ENCODE measurements around the gene C10orf67.
"Not testable (repeated sequence)": the region's sequence is repeated elsewhere in the genome, so short reads cannot be mapped to it uniquely, and the experiment has no call there.

The C10orf67 gene

GRCh38 chr10:23344241-23344841 lies at the start of gene C10orf67:
C10orf67 (minus strand) TSS chr10:23344797; CDS start chr10:23344774, 23 bp downstream.
- no peak for DNase-seq

- DNase-seq, result no peak
These were observed 47.2 kb upstream of the C10orf67 start for GRCh38 chr10:23391821-23392220.

GRCh38 chr10:23390809-23391208 lies 46.2 kb upstream of the C10orf67 start:
- no peak for DNase-seq

- DNase-seq, result not testable (repeated sequence)
These were observed 45.8 kb upstream of the C10orf67 start for GRCh38 chr10:23390408-23390807.

- not testable (repeated sequence) for DNase-seq
These were observed 42.9 kb upstream of the C10orf67 start for GRCh38 chr10:23387516-23387915.

GRCh38 chr10:23386052-23386451 lies 41.5 kb upstream of the C10orf67 start:
- DNase-seq, result no peak

- no peak for DNase-seq
These were observed 39.8 kb upstream of the C10orf67 start for GRCh38 chr10:23384364-23384763.

- no peak for DNase-seq
These were observed 39.0 kb upstream of the C10orf67 start for GRCh38 chr10:23383637-23384036.

- DNase-seq, result no peak
These were observed 36.9 kb upstream of the C10orf67 start for GRCh38 chr10:23381298-23382040.

GRCh38 chr10:23379686-23380085 lies 35.1 kb upstream of the C10orf67 start:
- DNase-seq, result no peak

GRCh38 chr10:23376229-23376655 lies 31.6 kb upstream of the C10orf67 start:
- no peak for DNase-seq

GRCh38 chr10:23375366-23375765 lies 30.8 kb upstream of the C10orf67 start:
- DNase-seq, result no peak

GRCh38 chr10:23373156-23373555 lies 28.6 kb upstream of the C10orf67 start:
- no peak for DNase-seq

GRCh38 chr10:23371073-23371472 lies 26.5 kb upstream of the C10orf67 start:
- no peak for DNase-seq

GRCh38 chr10:23370106-23370505 lies 25.5 kb upstream of the C10orf67 start:
- no peak for DNase-seq

GRCh38 chr10:23368816-23369640 lies 24.4 kb upstream of the C10orf67 start:
- no peak for DNase-seq

- DNase-seq, result no peak
These were observed 23.4 kb upstream of the C10orf67 start for GRCh38 chr10:23367896-23368595.

- not testable (repeated sequence) for DNase-seq
These were observed 20.9 kb upstream of the C10orf67 start for GRCh38 chr10:23365417-23366030.

GRCh38 chr10:23364378-23364777 lies 19.8 kb upstream of the C10orf67 start:
- DNase-seq, result no peak

GRCh38 chr10:23363793-23364135 lies 19.2 kb upstream of the C10orf67 start:
- DNase-seq, result no peak

- no peak for DNase-seq
These were observed 18.5 kb upstream of the C10orf67 start for GRCh38 chr10:23362879-23363792.
